Measurements from ENCODE around the gene OSBP.

- TF ChIP-seq ESRRA (CRISPR knock-in tag; IDR thresholded peaks at IDR 0.05; ENCODE audit: borderline replicate concordance) = no peak
- TF ChIP-seq ETV6 (CRISPR knock-in tag; IDR thresholded peaks at IDR 0.05) = 0 out of 2 replicates have a peak, but pooled peaks have one; percentile 34
- TF ChIP-seq, protein P1, sequence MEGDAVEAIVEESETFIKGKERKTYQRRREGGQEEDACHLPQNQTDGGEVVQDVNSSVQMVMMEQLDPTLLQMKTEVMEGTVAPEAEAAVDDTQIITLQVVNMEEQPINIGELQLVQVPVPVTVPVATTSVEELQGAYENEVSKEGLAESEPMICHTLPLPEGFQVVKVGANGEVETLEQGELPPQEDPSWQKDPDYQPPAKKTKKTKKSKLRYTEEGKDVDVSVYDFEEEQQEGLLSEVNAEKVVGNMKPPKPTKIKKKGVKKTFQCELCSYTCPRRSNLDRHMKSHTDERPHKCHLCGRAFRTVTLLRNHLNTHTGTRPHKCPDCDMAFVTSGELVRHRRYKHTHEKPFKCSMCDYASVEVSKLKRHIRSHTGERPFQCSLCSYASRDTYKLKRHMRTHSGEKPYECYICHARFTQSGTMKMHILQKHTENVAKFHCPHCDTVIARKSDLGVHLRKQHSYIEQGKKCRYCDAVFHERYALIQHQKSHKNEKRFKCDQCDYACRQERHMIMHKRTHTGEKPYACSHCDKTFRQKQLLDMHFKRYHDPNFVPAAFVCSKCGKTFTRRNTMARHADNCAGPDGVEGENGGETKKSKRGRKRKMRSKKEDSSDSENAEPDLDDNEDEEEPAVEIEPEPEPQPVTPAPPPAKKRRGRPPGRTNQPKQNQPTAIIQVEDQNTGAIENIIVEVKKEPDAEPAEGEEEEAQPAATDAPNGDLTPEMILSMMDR (IDR thresholded peaks at IDR 0.05) = no peak
- TF ChIP-seq ZMAT4 (CRISPR knock-in tag; IDR thresholded peaks at IDR 0.05) = no peak
- TF ChIP-seq, protein P2, sequence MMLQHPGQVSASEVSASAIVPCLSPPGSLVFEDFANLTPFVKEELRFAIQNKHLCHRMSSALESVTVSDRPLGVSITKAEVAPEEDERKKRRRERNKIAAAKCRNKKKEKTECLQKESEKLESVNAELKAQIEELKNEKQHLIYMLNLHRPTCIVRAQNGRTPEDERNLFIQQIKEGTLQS (CRISPR knock-in tag; conservative IDR thresholded peaks at IDR 0.05) = no peak
- no peak for TF ChIP-seq TP53 (CRISPR knock-in tag; IDR thresholded peaks at IDR 0.05)
- no peak for TF ChIP-seq KAT7 (CRISPR knock-in tag; IDR thresholded peaks at IDR 0.05; ENCODE audit: borderline replicate concordance)
Measured at GRCh38 chr11:59560702-59561473, 54.7 kb downstream of the OSBP start.
